GM18517 (cell line): ENCODE data around the gene TLCD1.

Source experiments
- ATAC-seq: cut with Tn5 transposase; IDR thresholded peaks from one replicate; pipeline ENCODE4 v1.9.1; 2021; ENCODE audit warnings: mild to moderate bottlenecking, moderate library complexity; ENCODE audit not compliant: unreplicated experiment

Gene TLCD1

DNA sequence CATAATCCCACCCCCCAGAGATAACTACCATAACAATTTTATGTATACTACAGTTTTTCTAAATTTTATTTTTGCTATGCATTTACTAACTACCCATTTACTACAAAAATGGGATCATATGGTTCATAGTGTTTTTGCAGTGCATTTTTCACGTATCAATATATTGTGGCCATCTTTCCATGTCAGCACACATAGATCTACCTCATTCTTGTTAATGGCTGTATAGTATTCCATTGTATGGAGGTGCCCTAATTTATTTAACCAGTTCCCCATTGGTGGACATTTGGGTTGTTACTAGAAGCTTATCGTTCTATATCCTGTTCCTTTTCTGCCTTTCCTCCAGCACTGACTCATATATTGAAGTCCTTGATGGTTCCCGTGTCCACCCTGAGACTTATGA lies 37.0 kb downstream of the TLCD1 start:
- no peak for ATAC-seq

DNA sequence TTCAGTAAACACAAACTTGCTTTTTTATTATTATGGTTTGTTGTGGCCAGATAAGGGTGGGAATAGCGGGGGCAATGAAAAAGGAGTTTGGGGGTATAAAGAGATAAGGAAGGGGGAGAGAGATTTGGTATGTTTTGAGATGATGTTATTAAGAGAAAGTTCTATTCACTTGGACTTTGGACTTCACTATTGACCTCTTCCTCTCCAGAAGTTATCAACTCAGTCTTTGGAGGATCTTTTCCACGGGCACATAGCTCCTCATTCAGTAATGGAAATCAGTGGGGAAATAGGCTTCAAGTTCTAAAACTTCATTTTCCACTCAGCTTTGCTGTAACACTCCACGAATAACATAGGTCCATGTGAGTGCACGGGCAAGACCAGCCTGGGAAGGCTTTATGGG lies 37.6 kb downstream of the TLCD1 start:
- ATAC-seq, result no peak

DNA sequence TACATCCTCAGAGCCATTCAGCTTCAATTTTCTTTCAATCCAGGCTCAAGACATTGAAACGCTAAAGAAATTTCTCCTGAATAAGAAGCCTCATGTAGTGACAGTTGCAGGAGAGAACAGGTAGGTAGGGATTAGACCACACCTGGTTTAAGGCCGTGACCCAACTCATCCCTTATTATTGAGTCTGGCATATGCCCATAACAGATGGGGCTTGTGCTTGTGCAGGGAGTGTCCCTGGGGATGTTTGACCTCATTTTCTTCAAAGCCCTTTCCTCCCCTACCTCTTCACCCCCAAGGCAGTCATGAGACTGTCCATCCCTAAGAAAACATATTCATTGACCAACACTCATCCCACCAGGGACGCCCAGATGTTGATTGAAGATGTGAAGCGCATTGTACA lies 39.7 kb downstream of the TLCD1 start:
- ATAC-seq, result no peak

DNA sequence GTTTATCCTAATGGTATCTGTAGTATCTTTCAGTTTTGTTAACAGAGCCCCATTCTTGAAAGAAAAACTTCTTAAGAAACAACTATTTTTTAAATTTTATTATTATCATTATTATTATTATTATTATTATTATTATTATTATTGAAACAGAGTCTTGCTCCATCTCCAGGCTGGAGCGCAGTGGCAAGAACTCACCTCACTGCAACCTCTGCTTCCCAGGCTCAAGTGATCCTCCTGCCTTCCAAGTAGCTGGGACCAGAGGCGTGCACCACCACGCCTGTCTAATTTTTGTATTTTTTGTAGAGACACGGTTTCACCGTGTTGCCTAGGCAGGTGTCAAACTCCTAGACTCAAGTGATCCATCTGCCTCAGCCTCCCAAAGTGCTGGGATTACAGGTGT lies 40.7 kb downstream of the TLCD1 start:
- ATAC-seq, result no peak

GRCh38 chr17:28684963-28685362 lies 41.1 kb downstream of the TLCD1 start:
- ATAC-seq, result no peak

- no peak for ATAC-seq
Measured at GRCh38 chr17:28682655-28683054, 43.4 kb downstream of the TLCD1 start.

GRCh38 chr17:28675980-28676379 lies 50.1 kb downstream of the TLCD1 start:
- ATAC-seq, result no peak

DNA sequence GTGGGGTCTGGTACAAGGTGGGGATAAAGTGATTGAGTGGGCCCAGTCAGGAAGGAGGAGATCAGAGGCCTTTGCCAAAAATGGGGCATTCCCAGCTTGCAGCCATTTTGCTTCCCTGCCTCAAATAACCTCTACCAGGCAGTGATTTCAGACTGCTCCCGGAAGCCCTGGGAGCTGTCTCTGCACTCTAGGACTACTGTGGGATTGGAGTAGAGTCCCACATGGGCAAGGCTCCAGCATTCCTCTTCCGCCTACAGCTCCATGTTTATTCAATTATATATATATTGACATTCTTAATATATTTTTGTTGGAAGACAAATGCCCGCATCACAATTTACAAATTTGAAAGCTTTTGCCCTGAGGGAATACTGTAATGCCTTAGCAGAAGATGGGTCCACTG lies 50.5 kb downstream of the TLCD1 start:
- no peak for ATAC-seq
